ENCODE data around the gene MRPS2. TPM values are rescaled to one million over a fixed set of nuclear protein-coding genes. Genes with fewer than 3 reads are reported as not detected.
A peak's percentile ranks its signal among the peaks of the same experiment; 100 is the strongest.

The MRPS2 gene
- polyA plus RNA-seq, 2 of the 4 experiments (the other 2 are of a cell fraction), result 66.9 to 90.1 TPM

- TF ChIP-seq RNF2 (IDR thresholded peaks at IDR 0.05; ENCODE audit: borderline replicate concordance, low read depth), result no peak
Observed at GRCh38 chr9:135478191-135478590, 22.3 kb upstream of the MRPS2 start (continued).

DNA sequence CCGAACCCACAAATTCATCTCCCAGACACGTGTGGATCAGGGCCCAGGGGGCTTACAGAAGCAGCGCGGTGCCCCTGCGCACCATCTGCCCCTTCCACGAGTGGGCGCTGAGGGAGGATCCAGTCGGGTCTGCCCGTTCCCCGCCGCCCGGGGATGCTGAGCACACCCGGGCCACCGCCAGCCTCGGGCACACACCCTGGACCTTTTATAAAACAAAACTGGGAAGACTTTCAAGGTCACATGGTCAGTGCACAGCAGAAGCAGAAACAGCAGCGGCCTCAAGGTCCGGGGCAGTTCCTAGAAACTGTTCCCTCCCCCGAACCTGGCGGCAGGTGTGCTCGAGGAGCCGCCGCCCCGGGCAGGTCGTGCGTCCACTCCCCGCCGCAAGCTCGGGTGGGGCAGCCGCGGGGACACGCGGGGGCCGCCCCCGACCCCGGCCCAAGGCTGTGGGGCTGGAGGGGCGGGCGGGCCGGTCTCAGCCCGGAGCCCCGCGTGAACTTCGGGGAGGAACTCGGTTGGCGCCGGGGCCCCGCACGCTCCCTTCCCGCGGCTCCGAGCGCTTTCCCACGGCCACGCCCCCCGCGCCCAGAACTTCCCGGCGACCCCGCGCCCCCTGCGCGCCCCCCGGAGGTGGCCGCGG lies 21.5 kb upstream of the MRPS2 start:
- no peaks in the 10 kb centered on the region for H3K9me3 ChIP-seq
- FAIRE-seq (no peak), ATAC-seq (peak; percentile 61 to 62), DNase-seq (ENCODE audit: low read depth in 1 of 2, low spot score in 1 of 2) (peak; percentile 49 to 51)
- peak overlapping the region; percentile 96 for H3K4me2 ChIP-seq
- ChIA-PET POLR2A (no interaction called here), CTCF (no interaction called here)
- no peak for TF ChIP-seq SMC3 (IDR thresholded peaks at IDR 0.05)
- TF ChIP-seq, protein P1, sequence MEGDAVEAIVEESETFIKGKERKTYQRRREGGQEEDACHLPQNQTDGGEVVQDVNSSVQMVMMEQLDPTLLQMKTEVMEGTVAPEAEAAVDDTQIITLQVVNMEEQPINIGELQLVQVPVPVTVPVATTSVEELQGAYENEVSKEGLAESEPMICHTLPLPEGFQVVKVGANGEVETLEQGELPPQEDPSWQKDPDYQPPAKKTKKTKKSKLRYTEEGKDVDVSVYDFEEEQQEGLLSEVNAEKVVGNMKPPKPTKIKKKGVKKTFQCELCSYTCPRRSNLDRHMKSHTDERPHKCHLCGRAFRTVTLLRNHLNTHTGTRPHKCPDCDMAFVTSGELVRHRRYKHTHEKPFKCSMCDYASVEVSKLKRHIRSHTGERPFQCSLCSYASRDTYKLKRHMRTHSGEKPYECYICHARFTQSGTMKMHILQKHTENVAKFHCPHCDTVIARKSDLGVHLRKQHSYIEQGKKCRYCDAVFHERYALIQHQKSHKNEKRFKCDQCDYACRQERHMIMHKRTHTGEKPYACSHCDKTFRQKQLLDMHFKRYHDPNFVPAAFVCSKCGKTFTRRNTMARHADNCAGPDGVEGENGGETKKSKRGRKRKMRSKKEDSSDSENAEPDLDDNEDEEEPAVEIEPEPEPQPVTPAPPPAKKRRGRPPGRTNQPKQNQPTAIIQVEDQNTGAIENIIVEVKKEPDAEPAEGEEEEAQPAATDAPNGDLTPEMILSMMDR (IDR thresholded peaks at IDR 0.05), result peak; percentile 28; the same call in 2 of the 3 replicates
- TF ChIP-seq KDM1A (IDR thresholded peaks at IDR 0.05; ENCODE audit: low read depth), result no peak
- TF ChIP-seq USF2 (IDR thresholded peaks at IDR 0.05), result peak; percentile 50
- H3K4me1 ChIP-seq, result peaks cover 7% of the 10 kb centered on the region
- peak overlapping the region; percentile 86 to 99 for H3K27ac ChIP-seq
- H3K4me3 ChIP-seq, result peak overlapping the region; percentile 84
- WGBS (ENCODE audit: missing lambda C conversion rate), result 34% methylated on average over 7 of the region's 64 CpGs

- WGBS (ENCODE audit: missing lambda C conversion rate), result no CpG with 5 or more reads among the region's 103 CpGs
- peak in 1 of 2 experiments; percentile 34 for DNase-seq (ENCODE audit: low read depth in 1 of 2, low spot score in 1 of 2)
- TF ChIP-seq POLR2A (IDR thresholded peaks at IDR 0.05; ENCODE audit: low read length), result 0 out of 2 replicates have a peak, but pooled peaks have one; percentile 33
- no peak for TF ChIP-seq CBX8 (IDR thresholded peaks at IDR 0.05)
- TF ChIP-seq, protein P2, sequence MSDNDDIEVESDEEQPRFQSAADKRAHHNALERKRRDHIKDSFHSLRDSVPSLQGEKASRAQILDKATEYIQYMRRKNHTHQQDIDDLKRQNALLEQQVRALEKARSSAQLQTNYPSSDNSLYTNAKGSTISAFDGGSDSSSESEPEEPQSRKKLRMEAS (IDR thresholded peaks at IDR 0.05), result 0 out of 2 replicates have a peak, but pooled peaks have one; percentile 3
Observed at GRCh38 chr9:135479469-135480052, 20.9 kb upstream of the MRPS2 start, which contains the start of gene PPP1R26. Gene PPP1R26 (plus strand): TSS chr9:135479782. CDS start chr9:135484511, 4,729 bp downstream.

GRCh38 chr9:135480071-135480939 lies 20.2 kb upstream of the MRPS2 start:
- Histone ChIP-seq H3K9me3 (no peaks in the 10 kb centered on the region), H3K4me1 (peaks cover 7% of the 10 kb centered on the region), H3K4me2 (peak overlapping the region; percentile 96), H3K27ac (peak overlapping the region; percentile 86 to 99), H3K4me3 (peak overlapping the region; percentile 84)
- 0 out of 2 replicates have a peak, but pooled peaks have one; percentile 32 for TF ChIP-seq PHF8 (IDR thresholded peaks at IDR 0.05; ENCODE audit: borderline replicate concordance, low read depth)
- no peak for TF ChIP-seq EHMT2 (IDR thresholded peaks at IDR 0.05; ENCODE audit: low read depth)
- peak in 1 of 2 experiments; percentile 36; a peak in 1 of 5 replicates for TF ChIP-seq JUN (IDR thresholded peaks at IDR 0.05)
- DNase-seq (ENCODE audit: low read depth in 1 of 2, low spot score in 1 of 2) (peak; percentile 50 to 54), FAIRE-seq (no peak), ATAC-seq (peak; percentile 65 to 86)
- CTCF ChIA-PET, result interaction anchor here (0.7 to 5.1 kb wide), 7 partner anchors 9 to 393 kb away, joined by 3 to 24 read pairs (median 3); partner anchors contain the start of genes MRPS2 and OLFM1
- POLR2A ChIA-PET, result interaction anchor here (0.6 to 1.2 kb wide), 5 partner anchors 12 to 39 kb away, joined by 3 to 4 read pairs (median 3); no protein-coding TSS in a partner anchor
- whole genome bisulfite sequencing (ENCODE audit: missing lambda C conversion rate), result 4% methylated on average over 24 of the region's 76 CpGs

More at GRCh38 chr9:135479469-135480052, 20.9 kb upstream of the MRPS2 start, which contains the start of gene PPP1R26:
- ATAC-seq, result peak in 1 of 2 experiments; percentile 62; a peak in 3 of 6 replicates
- Histone ChIP-seq H3K27ac (peak within 1 kb of the TSS; percentile 86 to 99), H3K4me3 (peak within 1 kb of the TSS; percentile 84), H3K9me3 (no peaks in the 10 kb centered on the region), H3K4me1 (peaks cover 7% of the 10 kb centered on the region), H3K4me2 (peak within 1 kb of the TSS; percentile 96)
- FAIRE-seq, result no peak
- ChIA-PET CTCF (interaction anchor here (0.9 to 5.1 kb wide), 3 partner anchors 19 to 67 kb away, joined by 3 to 24 read pairs (median 24); partner anchors contain the start of gene MRPS2), POLR2A (no interaction called here)

All from A549 (cell line).